HG03442 (cell line): ENCODE measurements around the gene ETFDH.
A peak's percentile ranks its signal among the peaks of the same experiment; 100 is the strongest.
"Not testable (repeated sequence)": the region's sequence is repeated elsewhere in the genome, so short reads cannot be mapped to it uniquely, and the experiment has no call there.

ENCODE experiments used
- ATAC-seq: cut with Tn5 transposase; IDR thresholded peaks from one replicate; pipeline ENCODE4 v1.9.1; 2021; ENCODE audit warnings: mild to moderate bottlenecking, moderate library complexity; ENCODE audit not compliant: unreplicated experiment

ETFDH gene

GRCh38 chr4:158671915-158672806 lies at the start of gene ETFDH:
Gene ETFDH (plus strand): TSS chr4:158672296. CDS start chr4:158672457, 161 bp downstream.
- peak; percentile 81 for ATAC-seq

GRCh38 chr4:158624889-158625478 lies 47.1 kb upstream of the ETFDH start:
- peak; percentile 97 for ATAC-seq

GRCh38 chr4:158625544-158625943 lies 46.6 kb upstream of the ETFDH start:
- ATAC-seq: no peak

GRCh38 chr4:158630893-158631292 lies 41.2 kb upstream of the ETFDH start:
- no peak for ATAC-seq

GRCh38 chr4:158636619-158637018 lies 35.5 kb upstream of the ETFDH start:
- ATAC-seq: no peak

- ATAC-seq: no peak
Observed at GRCh38 chr4:158644356-158644755, 27.7 kb upstream of the ETFDH start.

- ATAC-seq: no peak
Observed at GRCh38 chr4:158644760-158645159, 27.3 kb upstream of the ETFDH start.

- no peak for ATAC-seq
Observed at GRCh38 chr4:158649111-158649680, 22.9 kb upstream of the ETFDH start.

- peak; percentile 49 for ATAC-seq
Observed at GRCh38 chr4:158652920-158653319, 19.2 kb upstream of the ETFDH start.

- no peak for ATAC-seq
Observed at GRCh38 chr4:158656439-158656838, 15.7 kb upstream of the ETFDH start.

- ATAC-seq: no peak
Observed at GRCh38 chr4:158657291-158657690, 14.8 kb upstream of the ETFDH start.

GRCh38 chr4:158663255-158663654 lies 8.8 kb upstream of the ETFDH start:
- ATAC-seq: not testable (repeated sequence)

GRCh38 chr4:158663707-158664625 lies 8.1 kb upstream of the ETFDH start:
- ATAC-seq: not testable (repeated sequence)

GRCh38 chr4:158664806-158665205 lies 7.3 kb upstream of the ETFDH start:
- no peak for ATAC-seq

- no peak for ATAC-seq
Observed at GRCh38 chr4:158666892-158667291, 5.2 kb upstream of the ETFDH start.

GRCh38 chr4:158667651-158668198 lies 4.4 kb upstream of the ETFDH start:
- no peak for ATAC-seq

GRCh38 chr4:158669310-158669709 lies 2.8 kb upstream of the ETFDH start:
- ATAC-seq: no peak

GRCh38 chr4:158670975-158671664 lies 976 bp upstream of the ETFDH start:
- ATAC-seq: peak; percentile 16

- no peak for ATAC-seq
Observed at GRCh38 chr4:158671665-158671914, 506 bp upstream of the ETFDH start, which contains the start of gene C4orf46. Gene C4orf46 (minus strand): TSS chr4:158671887. CDS start chr4:158671801, 86 bp downstream.

GRCh38 chr4:158673633-158674032 lies 1.5 kb downstream of the ETFDH start:
- ATAC-seq: no peak
